H1 (cell line): ENCODE measurements around the gene FBXW8. TPM values are rescaled to one million over a fixed set of nuclear protein-coding genes. Genes with fewer than 3 reads are reported as not detected.

Experiments used
- CHD1 ChIP-seq: IDR thresholded peaks from 2 replicates; pipeline ENCODE4 v1.6.1; 2012; ENCODE audit warnings: low read depth, low read length, improper control_type of control experiment
- E2F6 ChIP-seq: IDR thresholded peaks from 2 replicates; pipeline ENCODE4 v1.6.1; 2012; ENCODE audit warnings: inconsistent platforms
- EZH2 ChIP-seq: fragments of 200-600 bp; sonication (generic); IDR thresholded peaks from 2 replicates; pipeline ENCODE4 v1.7.1; 2012; ENCODE audit warnings: low read depth, mild to moderate bottlenecking, moderate library complexity, low read length, inconsistent platforms; ENCODE audit not compliant: severe bottlenecking
- GABPA ChIP-seq: IDR thresholded peaks from 2 replicates; pipeline ENCODE4 v1.6.1; 2011; ENCODE audit warnings: mild to moderate bottlenecking, low read length, moderate library complexity, borderline replicate concordance; ENCODE audit not compliant: insufficient read depth
- JUND ChIP-seq: IDR thresholded peaks from 2 replicates; pipeline ENCODE4 v1.6.1; 2011; ENCODE audit warnings: mild to moderate bottlenecking, improper control_type of control experiment, low read length
- KDM4A ChIP-seq: IDR thresholded peaks from one replicate; pipeline ENCODE4 v1.7.1; 2012; ENCODE audit warnings: low read depth, mild to moderate bottlenecking, moderate library complexity, low read length, inconsistent platforms; ENCODE audit not compliant: severe bottlenecking
- RAD21 ChIP-seq, 2 experiments: IDR thresholded peaks in 1 of 2; conservative IDR thresholded peaks in 1 of 2; 2 replicates each; pipeline ENCODE4 v1.6.1; 2011; ENCODE audit warnings: low read depth in 2 of 2, low read length in 2 of 2, improper control_type of control experiment in 1 of 2, inconsistent platforms in 1 of 2, mild to moderate bottlenecking in 1 of 2, moderate library complexity in 1 of 2
- RBBP5 ChIP-seq: IDR thresholded peaks from 2 replicates; pipeline ENCODE4 v1.7.1; 2012; ENCODE audit warnings: low read depth, mild to moderate bottlenecking, inconsistent platforms, low read length, moderate library complexity, borderline replicate concordance
- TEAD4 ChIP-seq: IDR thresholded peaks from 2 replicates; pipeline ENCODE4 v1.6.1; 2012; ENCODE audit warnings: low read depth, low read length, inconsistent platforms, mixed read lengths
- polyA plus RNA-seq, 7 experiments: library from polyadenylated mRNA; depleted of rRNA in 3 of 7; stranded (reverse) in 5 of 7; unstranded in 2 of 7; fragments of >200 nt in 5 of 7; fragments of 200-250 nt in 2 of 7; gene quantifications; 1 replicate in 5 of 7; 2 replicates in 1 of 7; 4 replicates in 1 of 7; pipeline versions ENCODE4 v1.2.1 to v1.2.3, GENCODE V29; 2011 to 2013; ENCODE audit warnings: missing spikeins in 2 of 7, mixed read lengths in 2 of 7
- total RNA-seq: library from RNA; stranded (reverse); fragmentation: NEBNext Ultra II Directional; extraction: Animal tissue kit (Norgen Biotek cat#: 25700); gene quantifications from 2 replicates; pipeline ENCODE4 v1.2.1, GENCODE V29; 2021

Gene FBXW8
- total and polyA plus RNA-seq, 2 of the 8 experiments (the other 6 are each of a cell fraction or from before 2014, with no cell fraction given) = 15.8 to 16.0 TPM

GRCh38 chr12:116928504-116928903, 17.8 kb downstream of the FBXW8 start (continued):
- no peak for TF ChIP-seq KDM4A
- no peak for TF ChIP-seq RBBP5
- TF ChIP-seq EZH2 = no peak
- no peak for TF ChIP-seq RAD21 (IDR thresholded peaks at IDR 0.05 in 1 of 2, conservative IDR thresholded peaks at IDR 0.05 in 1 of 2; ENCODE audit: low read depth in 2 of 2, low read length in 2 of 2)
- TF ChIP-seq JUND = no peak
- TF ChIP-seq GABPA = no peak
- TF ChIP-seq E2F6 = no peak
- no peak for TF ChIP-seq TEAD4
- no peak for TF ChIP-seq CHD1
